Keratinocyte (primary cell): ENCODE results near the gene EIF3CL.
"Not testable (repeated sequence)": the region's sequence is repeated elsewhere in the genome, so short reads cannot be mapped to it uniquely, and the experiment has no call there.

Experiments
- CTCF ChIP-seq, 3 experiments: IDR thresholded peaks in 1 of 3; conservative IDR thresholded peaks in 1 of 3; optimal IDR thresholded peaks in 1 of 3; 2 replicates in 2 of 3; 3 replicates in 1 of 3; pipeline versions ENCODE3 to v1.5.1; 2011; ENCODE audit warnings: low read length in 3 of 3, mild to moderate bottlenecking in 3 of 3, moderate library complexity in 2 of 3, control low read depth in 1 of 3, inconsistent platforms in 1 of 3; ENCODE audit not compliant: insufficient read depth in 2 of 3; ENCODE audit errors: extremely low read depth in 1 of 3
- EZH2 ChIP-seq: IDR thresholded peaks from one replicate; pipeline ENCODE4 v1.6.1; 2012; ENCODE audit warnings: inconsistent platforms, mild to moderate bottlenecking, low read length, moderate library complexity

DNA sequence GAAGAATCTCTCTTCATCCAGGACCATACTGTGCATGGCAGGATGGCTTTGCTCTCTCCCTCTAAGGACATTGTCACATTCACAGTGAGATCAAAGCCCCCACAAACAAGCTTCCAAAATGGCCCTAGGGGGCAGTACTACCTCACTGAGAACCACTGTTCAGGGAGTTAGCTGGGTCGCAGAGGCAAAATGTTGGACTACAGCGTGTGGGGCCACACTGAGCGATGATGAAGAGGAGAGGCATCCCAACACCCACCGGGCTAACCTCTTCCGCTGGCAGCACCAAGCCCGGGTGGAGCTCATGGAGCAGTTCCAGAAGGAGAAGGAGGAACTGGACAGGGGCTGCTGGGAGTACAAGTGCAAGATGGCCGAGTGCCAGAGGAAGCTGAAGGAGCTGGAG, 9.9 kb upstream of the EIF3CL start:
- not testable (repeated sequence) for TF ChIP-seq CTCF (optimal IDR thresholded peaks at IDR 0.05 in 1 of 3, IDR thresholded peaks at IDR 0.05 in 1 of 3, conservative IDR thresholded peaks at IDR 0.05 in 1 of 3; ENCODE audit: extremely low read depth in 1 of 3, insufficient read depth in 2 of 3, low read length in 3 of 3); EZH2
